HepG2 (cell line): ENCODE measurements around the gene TSC22D3. TPM values are rescaled to one million over a fixed set of nuclear protein-coding genes. Genes with fewer than 3 reads are reported as not detected.
A peak's percentile ranks its signal among the peaks of the same experiment; 100 is the strongest.

Experiments used
- ATAC-seq: fragments of 200-7000 bp; cut with Tn5 transposase; 3 replicates; pipeline ENCODE4 v1.9.1; 2020; ENCODE audit warnings: mild to moderate bottlenecking, moderate library complexity
- BruUV-seq: library from RNA; stranded (reverse); fragments of 400-500 nt; replicated peaks from 2 replicates; lab custom pipeline; 2021; lab: Mats Ljungman, UMichigan
- CTCF ChIA-PET: fragments of 300-600 bp; formaldehyde crosslinking; extraction: SDS; loops from one replicate; lab custom pipeline; 2021; ENCODE audit warnings: low total read pairs, inconsistent platforms, low intra/inter-chr PET ratio; lab: Yijun Ruan, JAX
- POLR2A ChIA-PET: fragments of 350-600 bp; sonication (Branson Sonifier 250); formaldehyde crosslinking; loops from one replicate; lab custom pipeline; 2020; ENCODE audit warnings: antibody characterized with exemption, inconsistent platforms; lab: Yijun Ruan, JAX
- DNase-seq: peaks from one replicate; pipeline ENCODE4 v3.0.0-alpha.2; 2015; ENCODE audit warnings: low spot score
- FAIRE-seq: peaks from 3 replicates; lab custom pipeline; 2011; peaks lifted over from hg19 to GRCh38; lab: Jason Lieb, UNC
- H2AFZ ChIP-seq: one replicate; pipeline ENCODE4 v1.6.1; 2011; ENCODE audit warnings: low read length, inconsistent platforms
- H3K27ac ChIP-seq: fragments of 300-600 bp; 3 replicates; pipeline ENCODE4 v1.8.0; 2011; ENCODE audit warnings: mixed run types, mild to moderate bottlenecking, mixed read lengths, low read length, inconsistent platforms; ENCODE audit not compliant: insufficient read depth; ENCODE audit errors: extremely low read length
- H3K27me3 ChIP-seq, 2 experiments: fragments of 200-600 bp in 1 of 2; 2 replicates in 1 of 2; 3 replicates in 1 of 2; pipeline versions ENCODE4 v1.6.0 to v1.8.0; 2011; ENCODE audit warnings: low read length in 2 of 2, mild to moderate bottlenecking in 2 of 2, moderate library complexity in 2 of 2, inconsistent platforms in 1 of 2; ENCODE audit not compliant: insufficient read depth in 2 of 2, control insufficient read depth in 1 of 2
- H3K36me3 ChIP-seq, 2 experiments: fragments of 200-600 bp in 1 of 2; replicated peaks in 1 of 2; 2 replicates in 1 of 2; 3 replicates in 1 of 2; pipeline versions ENCODE4 v1.5.1 to v1.8.0; 2011; ENCODE audit warnings: low read length in 2 of 2, inconsistent platforms in 1 of 2; ENCODE audit not compliant: insufficient read depth in 2 of 2, control insufficient read depth in 1 of 2
- H3K4me1 ChIP-seq: 2 replicates; pipeline ENCODE4 v1.5.1; 2012; ENCODE audit warnings: low read length, inconsistent platforms; ENCODE audit not compliant: insufficient read depth
- H3K4me2 ChIP-seq: 2 replicates; pipeline ENCODE4 v1.6.0; 2011; ENCODE audit warnings: low read depth, low read length, inconsistent platforms
- H3K4me3 ChIP-seq, 3 experiments: fragments of 200-600 bp in 1 of 3; sonication (generic), shearing (Covaris generic) in 1 of 3; replicated peaks in 1 of 3; 2 replicates each; pipeline ENCODE4 v1.5.1; 2011 to 2016; ENCODE audit warnings: low read length in 3 of 3, inconsistent platforms in 2 of 3, low read depth in 2 of 3, mild to moderate bottlenecking in 2 of 3, control low read depth in 1 of 3, mixed read lengths in 1 of 3; ENCODE audit not compliant: insufficient read depth in 1 of 3
- H3K79me2 ChIP-seq: one replicate; pipeline ENCODE4 v1.6.1; 2011; ENCODE audit warnings: low read length, inconsistent platforms; ENCODE audit not compliant: insufficient read depth
- H3K9ac ChIP-seq: 2 replicates; pipeline ENCODE4 v1.6.0; 2011; ENCODE audit warnings: mild to moderate bottlenecking, low read depth, low read length, inconsistent platforms; ENCODE audit not compliant: insufficient read depth
- H3K9me3 ChIP-seq: 2 replicates; pipeline ENCODE4 v1.5.1; 2012; ENCODE audit warnings: mild to moderate bottlenecking, low read length
- H4K20me1 ChIP-seq: 2 replicates; pipeline ENCODE4 v1.6.0; 2011; ENCODE audit warnings: inconsistent platforms, mild to moderate bottlenecking, low read length, moderate library complexity; ENCODE audit not compliant: insufficient read depth
- MED1 ChIP-seq: sonication (generic); formaldehyde crosslinking; IDR thresholded peaks from 2 replicates; pipeline ENCODE4 v1.4.0; 2020; ENCODE audit warnings: missing genetic modification reagents
- MIXL1 ChIP-seq: IDR thresholded peaks from 2 replicates; pipeline ENCODE4 v1.6.1; 2016
- SUZ12 ChIP-seq: fragments of 150-350 bp; IDR thresholded peaks from 2 replicates; pipeline ENCODE4 v1.6.1; 2014; ENCODE audit warnings: low read depth, low read length
- ZBTB42 ChIP-seq: sonication (generic); formaldehyde crosslinking; IDR thresholded peaks from 2 replicates; pipeline ENCODE4 v1.5.0; 2020; ENCODE audit warnings: mild to moderate bottlenecking, missing genetic modification reagents
- ZNF567 ChIP-seq: sonication (generic); formaldehyde crosslinking; IDR thresholded peaks from 2 replicates; pipeline ENCODE4 v1.8.1; 2023; ENCODE audit warnings: mild to moderate bottlenecking, missing genetic modification reagents, borderline replicate concordance
- ZNF629 ChIP-seq: sonication (generic); formaldehyde crosslinking; conservative IDR thresholded peaks from 2 replicates; pipeline ENCODE4 v1.5.0; 2020; ENCODE audit warnings: missing genetic modification reagents
- ZSCAN29 ChIP-seq: sonication (generic); formaldehyde crosslinking; conservative IDR thresholded peaks from 2 replicates; pipeline ENCODE4 v1.4.0; 2020; ENCODE audit warnings: mild to moderate bottlenecking, missing genetic modification reagents
- WGBS: methylation state at CpG from one replicate; pipeline ENCODE4 v1.1.6; 2017; ENCODE audit warnings: low lambda C conversion rate; 5-methylcytosine and 5-hydroxymethylcytosine counted together
- in situ Hi-C: cut with HindIII; loops from 2 replicates; pipeline ENCODE4 v1.10.0; 2017; ENCODE audit warnings: low pct_unique_long_range_greater_than_20kb; ENCODE audit not compliant: extremely low pct_ligation_motif_present
- intact Hi-C: fragments of 100-400 bp; cut with micrococcal nuclease; formaldehyde crosslinking; loops from one replicate; pipeline ENCODE4 v1.10.0; 2022; ENCODE audit not compliant: unreplicated experiment
- polyA plus RNA-seq, 8 experiments: library from polyadenylated mRNA; depleted of rRNA in 3 of 8; stranded (reverse) in 7 of 8; unstranded in 1 of 8; fragments of >200 nt; fragmentation: Illumina TruSeq in 4 of 8; extraction: Trizol in 4 of 8; gene quantifications; 2 replicates each; pipeline versions ENCODE4 v1.2.1 to v1.2.3, GENCODE V29; 2011 to 2016; ENCODE audit warnings: low read depth in 4 of 8, missing spikeins in 1 of 8, mixed read lengths in 1 of 8; ENCODE audit not compliant: insufficient read depth in 1 of 8
- total RNA-seq, 5 experiments: library from RNA; depleted of rRNA; stranded (reverse); fragments of >200 nt; fragmentation: Illumina TruSeq; extraction: Trizol; gene quantifications; 2 replicates each; pipeline ENCODE4 v1.2.3, GENCODE V29; 2016; ENCODE audit warnings: low read depth in 1 of 5
- TF ChIP-seq, protein P1 (sequence below): sonication (generic); formaldehyde crosslinking; IDR thresholded peaks from 2 replicates; pipeline ENCODE4 v1.5.0; 2020; ENCODE audit warnings: mild to moderate bottlenecking, missing genetic modification reagents
- TF ChIP-seq, protein P2 (sequence below): sonication (generic); formaldehyde crosslinking; IDR thresholded peaks from 2 replicates; pipeline ENCODE4 v1.8.1; 2023; ENCODE audit warnings: mild to moderate bottlenecking, inconsistent platforms, moderate library complexity, missing genetic modification reagents, borderline replicate concordance

The TSC22D3 gene
- total and polyA plus RNA-seq, 2 of the 13 experiments (the other 11 are each of a cell fraction or from before 2014, with no cell fraction given) = 0.82 to 1.5 TPM

DNA sequence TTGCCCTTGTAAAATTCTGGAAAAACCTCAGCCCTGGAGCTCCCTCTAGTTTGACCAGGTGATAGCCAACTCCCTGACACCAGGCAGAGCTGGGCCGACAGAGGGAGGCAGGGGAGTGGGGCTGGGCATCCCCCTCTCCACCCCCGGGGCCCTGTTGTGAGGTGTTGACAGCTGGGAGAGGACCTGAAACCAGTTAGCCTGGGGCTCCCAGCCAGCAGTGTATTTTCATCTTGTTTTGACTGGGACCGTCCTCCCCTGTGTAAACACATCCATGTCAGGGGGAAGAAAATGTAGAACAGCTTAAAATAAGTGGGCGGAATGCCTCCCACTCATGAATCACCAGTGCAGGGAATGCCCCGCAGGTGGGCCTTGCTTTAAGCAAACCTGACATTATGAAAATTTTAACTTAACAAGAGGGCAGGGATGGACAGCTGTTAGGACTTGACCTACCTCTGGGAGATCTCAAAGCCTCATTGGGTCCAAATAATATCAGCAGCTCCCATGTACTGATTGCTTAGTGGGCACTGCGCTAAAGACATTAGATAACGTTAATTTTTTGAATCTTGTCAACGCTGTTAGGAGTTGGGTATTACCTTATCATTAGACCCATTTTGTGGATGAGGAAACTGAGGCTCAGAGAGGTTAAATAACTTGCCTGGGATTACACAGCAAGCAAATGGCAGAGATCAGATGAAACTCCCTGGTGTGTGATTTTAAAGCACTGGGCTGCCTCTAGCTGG, 45.9 kb downstream of the TSC22D3 start:
- no peaks in the 10 kb centered on the region for H4K20me1 ChIP-seq
- no peaks in the 10 kb centered on the region; a peak in 1 of 5 replicates for H3K27me3 ChIP-seq
- BruUV-seq = no TSS peak
- no peak overlapping the region for H3K27ac ChIP-seq
- H3K9ac ChIP-seq = no peak overlapping the region
- H3K9me3 ChIP-seq = no peaks in the 10 kb centered on the region
- no peak overlapping the region for H2AFZ ChIP-seq
- in situ Hi-C loops = no loop called here
- peaks cover 26% of the 10 kb centered on the region for H3K4me1 ChIP-seq
- H3K36me3 ChIP-seq = no peaks in the 10 kb centered on the region
- H3K79me2 ChIP-seq = no peaks in the 10 kb centered on the region
- 0 out of 2 replicates have a peak, but pooled peaks have one; percentile 35 for TF ChIP-seq ZNF629 (CRISPR knock-in tag)
- TF ChIP-seq, protein P1, sequence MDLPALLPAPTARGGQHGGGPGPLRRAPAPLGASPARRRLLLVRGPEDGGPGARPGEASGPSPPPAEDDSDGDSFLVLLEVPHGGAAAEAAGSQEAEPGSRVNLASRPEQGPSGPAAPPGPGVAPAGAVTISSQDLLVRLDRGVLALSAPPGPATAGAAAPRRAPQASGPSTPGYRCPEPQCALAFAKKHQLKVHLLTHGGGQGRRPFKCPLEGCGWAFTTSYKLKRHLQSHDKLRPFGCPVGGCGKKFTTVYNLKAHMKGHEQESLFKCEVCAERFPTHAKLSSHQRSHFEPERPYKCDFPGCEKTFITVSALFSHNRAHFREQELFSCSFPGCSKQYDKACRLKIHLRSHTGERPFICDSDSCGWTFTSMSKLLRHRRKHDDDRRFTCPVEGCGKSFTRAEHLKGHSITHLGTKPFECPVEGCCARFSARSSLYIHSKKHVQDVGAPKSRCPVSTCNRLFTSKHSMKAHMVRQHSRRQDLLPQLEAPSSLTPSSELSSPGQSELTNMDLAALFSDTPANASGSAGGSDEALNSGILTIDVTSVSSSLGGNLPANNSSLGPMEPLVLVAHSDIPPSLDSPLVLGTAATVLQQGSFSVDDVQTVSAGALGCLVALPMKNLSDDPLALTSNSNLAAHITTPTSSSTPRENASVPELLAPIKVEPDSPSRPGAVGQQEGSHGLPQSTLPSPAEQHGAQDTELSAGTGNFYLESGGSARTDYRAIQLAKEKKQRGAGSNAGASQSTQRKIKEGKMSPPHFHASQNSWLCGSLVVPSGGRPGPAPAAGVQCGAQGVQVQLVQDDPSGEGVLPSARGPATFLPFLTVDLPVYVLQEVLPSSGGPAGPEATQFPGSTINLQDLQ (CRISPR knock-in tag) = no peak
- TF ChIP-seq, all 625 proteins: peak for 1
- no peak overlapping the region for H3K4me3 ChIP-seq
- WGBS = 36% methylated on average over 4 of the region's 8 CpGs
- H3K4me2 ChIP-seq = no peak overlapping the region
- POLR2A ChIA-PET = no interaction called here
- CTCF ChIA-PET = no interaction called here
- intact Hi-C loops = no loop called here
- ATAC-seq (no peak), DNase-seq (no peak), FAIRE-seq (no peak)

DNA sequence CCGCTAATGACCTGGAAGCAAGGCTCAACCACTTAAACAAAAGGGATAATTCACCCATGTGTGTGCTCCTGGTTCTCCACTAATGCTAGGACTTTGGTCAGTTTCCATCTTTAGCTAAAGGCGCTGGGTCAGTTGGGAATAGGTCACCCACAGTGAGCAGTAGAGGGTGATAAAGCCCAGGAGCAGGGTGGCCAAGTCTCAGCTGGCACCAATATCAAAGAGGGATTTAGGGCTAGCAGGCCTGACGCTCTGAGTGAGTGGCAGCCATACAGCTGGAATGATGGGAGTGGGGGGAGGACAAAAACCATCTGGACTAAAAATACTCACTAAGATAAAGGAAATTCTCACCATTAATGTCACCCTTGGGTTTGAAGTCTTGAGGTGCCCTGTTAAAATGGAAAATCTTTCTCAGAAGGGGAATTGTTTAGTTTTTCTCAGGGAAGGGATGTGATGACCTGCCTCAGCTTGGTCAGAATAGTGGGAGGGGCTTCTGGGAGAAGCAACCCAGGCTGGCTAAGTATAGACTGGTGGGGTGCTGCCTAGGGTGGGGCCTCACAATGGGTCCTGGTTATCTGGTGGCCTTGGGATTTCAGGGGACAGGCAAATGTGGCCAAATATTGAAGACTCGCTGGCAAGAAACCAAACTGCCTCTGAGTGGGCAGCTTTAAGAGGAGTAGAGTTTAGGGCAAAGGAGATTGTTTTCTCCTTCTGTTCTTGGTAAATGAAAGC, 47.1 kb downstream of the TSC22D3 start:
- no peak overlapping the region for H3K27ac ChIP-seq
- FAIRE-seq = no peak
- TF ChIP-seq, protein P2, sequence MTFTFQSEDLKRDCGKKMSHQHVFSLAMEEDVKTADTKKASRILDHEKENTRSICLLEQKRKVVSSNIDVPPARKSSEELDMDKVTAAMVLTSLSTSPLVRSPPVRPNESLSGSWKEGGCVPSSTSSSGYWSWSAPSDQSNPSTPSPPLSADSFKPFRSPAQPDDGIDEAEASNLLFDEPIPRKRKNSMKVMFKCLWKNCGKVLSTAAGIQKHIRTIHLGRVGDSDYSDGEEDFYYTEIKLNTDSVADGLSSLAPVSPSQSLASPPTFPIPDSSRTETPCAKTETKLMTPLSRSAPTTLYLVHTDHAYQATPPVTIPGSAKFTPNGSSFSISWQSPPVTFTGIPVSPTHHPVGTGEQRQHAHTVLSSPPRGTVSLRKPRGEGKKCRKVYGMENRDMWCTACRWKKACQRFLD (CRISPR knock-in tag) = no peak
- TF ChIP-seq ZNF567 (CRISPR knock-in tag) = no peak
- TF ChIP-seq ZSCAN29 (CRISPR knock-in tag) = no peak
- no peak for TF ChIP-seq ZBTB42 (CRISPR knock-in tag)
- TF ChIP-seq SUZ12 = no peak
- TF ChIP-seq MED1 = no peak
- no peak for TF ChIP-seq MIXL1 (CRISPR knock-in tag)

More for the DNA sequence above, 47.1 kb downstream of the TSC22D3 start:
- CTCF ChIA-PET = no interaction called here
- POLR2A ChIA-PET = no interaction called here
- intact Hi-C loops (no loop called here), in situ Hi-C loops (no loop called here)
- 32% methylated on average over 3 of the region's 4 CpGs for WGBS
- Histone ChIP-seq H3K4me1 (peaks cover 26% of the 10 kb centered on the region), H3K9ac (no peak overlapping the region), H3K9me3 (no peaks in the 10 kb centered on the region), H3K36me3 (no peaks in the 10 kb centered on the region), H3K4me2 (no peak overlapping the region), H2AFZ (no peak overlapping the region), H3K79me2 (no peaks in the 10 kb centered on the region), H4K20me1 (no peaks in the 10 kb centered on the region), H3K27me3 (no peaks in the 10 kb centered on the region; a peak in 1 of 5 replicates), H3K4me3 (no peak overlapping the region)
- BruUV-seq = no TSS peak
- DNase-seq (no peak), ATAC-seq (no peak)
